ENCODE data around the gene UBAC1. TPM values are rescaled to one million over a fixed set of nuclear protein-coding genes. Genes with fewer than 3 reads are reported as not detected.

UBAC1 gene
- total RNA-seq, 1 experiment from 2014 or later, result 55.4 TPM

GRCh38 chr9:135985889-135986288 is 24.7 kb upstream of the UBAC1 start:
- Histone ChIP-seq H3K4me3 (ENCODE audit: low read depth, low read length) (no peak overlapping the region), H3K36me3 (ENCODE audit: control insufficient read depth, insufficient read depth, low read length) (no peaks in the 10 kb centered on the region), H3K9me3 (no peaks in the 10 kb centered on the region), H3K4me1 (no peaks in the 10 kb centered on the region), H3K27me3 (replicated peaks; ENCODE audit: control insufficient read depth, insufficient read depth, low read length) (no peaks in the 10 kb centered on the region)
- no peak for DNase-seq
- intact Hi-C loops (cut with micrococcal nuclease; ENCODE audit: unreplicated experiment), result no loop called here
- no peak overlapping the region for H3K27ac Mint-ChIP-seq (ENCODE audit: unreplicated experiment)
- POLR2A ChIA-PET, result no interaction called here
- no peaks in the 10 kb centered on the region for H3K9me3 Mint-ChIP-seq (ENCODE audit: unreplicated experiment)
- no peaks in the 10 kb centered on the region for H3K4me1 Mint-ChIP-seq (ENCODE audit: low read depth, unreplicated experiment)
- CTCF ChIA-PET, result no interaction called here
- no peaks in the 10 kb centered on the region for H3K36me3 Mint-ChIP-seq (ENCODE audit: insufficient read depth, unreplicated experiment)
- TF ChIP-seq CTCF (IDR thresholded peaks at IDR 0.05; ENCODE audit: insufficient read depth in 1 of 2, low read depth in 1 of 2, low read length in 1 of 2, severe bottlenecking in 1 of 2, unreplicated experiment in 1 of 2), result no peak
- BruUV-seq (replicated peaks), result no TSS peak
- no peak overlapping the region for H3K4me3 Mint-ChIP-seq (ENCODE audit: unreplicated experiment)
- H3K27me3 Mint-ChIP-seq (ENCODE audit: insufficient read depth, unreplicated experiment), result peaks cover 2% of the 10 kb centered on the region

GRCh38 chr9:135985459-135985774 is 24.2 kb upstream of the UBAC1 start:
- H3K27ac Mint-ChIP-seq (ENCODE audit: unreplicated experiment), result no peak overlapping the region
- no peaks in the 10 kb centered on the region for H3K36me3 ChIP-seq (ENCODE audit: control insufficient read depth, insufficient read depth, low read length)
- no peak overlapping the region for H3K4me3 ChIP-seq (ENCODE audit: low read depth, low read length)
- H3K4me3 Mint-ChIP-seq (ENCODE audit: unreplicated experiment), result no peak overlapping the region
- no peak for DNase-seq
- H3K27me3 Mint-ChIP-seq (ENCODE audit: insufficient read depth, unreplicated experiment), result peaks cover 2% of the 10 kb centered on the region
- H3K4me1 Mint-ChIP-seq (ENCODE audit: low read depth, unreplicated experiment), result no peaks in the 10 kb centered on the region
- BruUV-seq (replicated peaks), result no TSS peak
- H3K27me3 ChIP-seq (replicated peaks; ENCODE audit: control insufficient read depth, insufficient read depth, low read length), result no peaks in the 10 kb centered on the region
- intact Hi-C loops (cut with micrococcal nuclease; ENCODE audit: unreplicated experiment), result no loop called here
- no peaks in the 10 kb centered on the region for H3K9me3 ChIP-seq
- ChIA-PET POLR2A (no interaction called here), CTCF (no interaction called here)
- no peaks in the 10 kb centered on the region for H3K9me3 Mint-ChIP-seq (ENCODE audit: unreplicated experiment)
- H3K4me1 ChIP-seq, result no peaks in the 10 kb centered on the region
- H3K36me3 Mint-ChIP-seq (ENCODE audit: insufficient read depth, unreplicated experiment), result no peaks in the 10 kb centered on the region
- TF ChIP-seq CTCF (IDR thresholded peaks at IDR 0.05; ENCODE audit: insufficient read depth in 1 of 2, low read depth in 1 of 2, low read length in 1 of 2, severe bottlenecking in 1 of 2, unreplicated experiment in 1 of 2), result no peak

DNA sequence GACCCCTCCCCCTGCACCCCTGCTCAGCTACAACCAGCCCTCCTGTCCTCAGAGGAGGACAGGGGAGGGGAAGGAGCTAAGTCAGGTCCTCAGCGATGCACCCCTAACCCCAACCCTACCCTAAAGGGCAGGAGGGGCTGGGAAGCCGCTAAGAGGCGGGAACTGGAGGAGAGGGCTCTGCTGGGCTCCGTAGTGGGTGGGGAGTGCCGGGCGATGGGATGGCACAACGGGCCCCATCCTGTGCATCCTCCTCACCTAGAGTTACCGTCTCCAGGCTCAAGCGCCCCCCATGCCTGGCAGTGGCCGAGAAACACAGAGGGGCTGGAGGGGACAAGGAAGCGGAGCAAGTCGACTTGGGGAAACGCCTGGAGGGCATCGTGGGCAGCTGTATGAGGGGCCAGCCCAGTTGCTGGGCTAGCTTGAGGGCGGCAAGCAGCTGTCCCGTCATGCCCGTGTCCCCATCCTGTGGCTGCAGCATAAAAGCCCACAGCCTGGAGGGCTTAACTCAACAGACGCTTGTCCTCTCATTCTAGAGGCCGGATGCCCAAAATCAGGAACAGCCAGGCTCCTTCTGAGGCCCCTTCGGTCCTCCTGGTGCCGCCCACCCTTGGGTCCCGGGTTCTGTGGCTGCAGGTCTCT is 23.0 kb upstream of the UBAC1 start:
- no peaks in the 10 kb centered on the region for H3K36me3 Mint-ChIP-seq (ENCODE audit: insufficient read depth, unreplicated experiment)
- ChIA-PET CTCF (no interaction called here), POLR2A (no interaction called here)
- no TSS peak for BruUV-seq (replicated peaks)
- H3K9me3 Mint-ChIP-seq (ENCODE audit: unreplicated experiment), result no peaks in the 10 kb centered on the region
- H3K27ac Mint-ChIP-seq (ENCODE audit: unreplicated experiment), result no peak overlapping the region
- no peak for TF ChIP-seq CTCF (IDR thresholded peaks at IDR 0.05; ENCODE audit: insufficient read depth in 1 of 2, low read depth in 1 of 2, low read length in 1 of 2, severe bottlenecking in 1 of 2, unreplicated experiment in 1 of 2)
- H3K4me3 Mint-ChIP-seq (ENCODE audit: unreplicated experiment), result no peak overlapping the region
- intact Hi-C loops (cut with micrococcal nuclease; ENCODE audit: unreplicated experiment), result no loop called here
- Histone ChIP-seq H3K4me1 (no peaks in the 10 kb centered on the region), H3K27me3 (replicated peaks; ENCODE audit: control insufficient read depth, insufficient read depth, low read length) (no peaks in the 10 kb centered on the region), H3K9me3 (no peaks in the 10 kb centered on the region), H3K4me3 (ENCODE audit: low read depth, low read length) (no peak overlapping the region), H3K36me3 (ENCODE audit: control insufficient read depth, insufficient read depth, low read length) (no peaks in the 10 kb centered on the region)
- no peaks in the 10 kb centered on the region for H3K4me1 Mint-ChIP-seq (ENCODE audit: low read depth, unreplicated experiment)
- no peak for DNase-seq
- peaks cover 2% of the 10 kb centered on the region for H3K27me3 Mint-ChIP-seq (ENCODE audit: insufficient read depth, unreplicated experiment)

Measured in Caco-2 (cell line).